CD14-positive monocyte (primary cell): Measurements from ENCODE around the gene SCAI. TPM values are rescaled to one million over a fixed set of nuclear protein-coding genes. Genes with fewer than 3 reads are reported as not detected.

Source experiments
- DNase-seq, 3 donors: peaks; one replicate each; pipeline ENCODE4 v3.0.0-alpha.2; 2011 to 2022
- H2AFZ ChIP-seq: 2 replicates; pipeline ENCODE4 v1.6.0; 2012; ENCODE audit warnings: mild to moderate bottlenecking, low read depth, low read length, inconsistent platforms; ENCODE audit not compliant: insufficient read depth, poor library complexity, severe bottlenecking
- H3K27ac ChIP-seq, 2 donors: 1 replicate in 1 of 2; 2 replicates in 1 of 2; pipeline ENCODE4 v1.5.1; 2012 to 2013; ENCODE audit warnings: low read length in 2 of 2, control low read depth in 1 of 2, inconsistent platforms in 1 of 2, low read depth in 1 of 2, mild to moderate bottlenecking in 1 of 2
- H3K27me3 ChIP-seq, 2 donors: one replicate each; pipeline versions ENCODE4 v1.6.0 to v1.6.1; 2011 to 2013; ENCODE audit warnings: low read length in 2 of 2; ENCODE audit not compliant: control insufficient read depth in 2 of 2, insufficient read depth in 2 of 2
- H3K36me3 ChIP-seq, 2 donors: replicated peaks in 1 of 2; 1 replicate in 1 of 2; 2 replicates in 1 of 2; pipeline versions ENCODE4 v1.5.1 to v1.6.1; 2012 to 2013; ENCODE audit warnings: low read length in 2 of 2, control low read depth in 1 of 2, inconsistent platforms in 1 of 2, mild to moderate bottlenecking in 1 of 2; ENCODE audit not compliant: insufficient read depth in 2 of 2, control insufficient read depth in 1 of 2
- H3K4me1 ChIP-seq, 2 donors: 1 replicate in 1 of 2; 2 replicates in 1 of 2; pipeline versions ENCODE4 v1.5.1 to v1.6.1; 2012 to 2013; ENCODE audit warnings: low read length in 2 of 2, control low read depth in 1 of 2, inconsistent platforms in 1 of 2, mild to moderate bottlenecking in 1 of 2, moderate library complexity in 1 of 2; ENCODE audit not compliant: insufficient read depth in 2 of 2, control insufficient read depth in 1 of 2
- H3K4me2 ChIP-seq: replicated peaks from 2 replicates; pipeline ENCODE3; 2012; ENCODE audit warnings: low read length, moderate library complexity, mild to moderate bottlenecking; ENCODE audit not compliant: poor library complexity, severe bottlenecking; ENCODE audit errors: extremely low read depth
- H3K4me3 ChIP-seq, 3 experiments: fragments of 200-600 bp in 1 of 3; sonication (generic) in 1 of 3; replicated peaks in 1 of 3; 1 replicate in 2 of 3; 2 replicates in 1 of 3; pipeline ENCODE4 v1.5.1; 2011 to 2013; ENCODE audit warnings: low read length in 3 of 3, mild to moderate bottlenecking in 3 of 3, control low read depth in 2 of 3, low read depth in 2 of 3, inconsistent platforms in 1 of 3, moderate library complexity in 1 of 3
- H3K79me2 ChIP-seq: 2 replicates; pipeline ENCODE4 v1.6.0; 2012; ENCODE audit warnings: mild to moderate bottlenecking, control low read depth, inconsistent platforms, low read length, moderate library complexity; ENCODE audit not compliant: insufficient read depth
- H3K9ac ChIP-seq: 2 replicates; pipeline ENCODE4 v1.6.0; 2017; ENCODE audit warnings: low read length, mild to moderate bottlenecking; ENCODE audit not compliant: insufficient read depth, poor library complexity, severe bottlenecking
- H3K9me3 ChIP-seq, 2 donors: replicated peaks in 1 of 2; 1 replicate in 1 of 2; 2 replicates in 1 of 2; pipeline versions ENCODE4 v1.5.1 to v1.6.1; 2012 to 2013; ENCODE audit warnings: low read length in 2 of 2, control low read depth in 1 of 2; ENCODE audit not compliant: control insufficient read depth in 1 of 2, insufficient read depth in 1 of 2
- H4K20me1 ChIP-seq: 2 replicates; pipeline ENCODE4 v1.6.0; 2012; ENCODE audit warnings: mild to moderate bottlenecking, low read length, control low read depth, moderate library complexity; ENCODE audit not compliant: insufficient read depth
- H3K27ac Mint-ChIP-seq, 7 donors: one replicate each; pipeline ENCODE4 v1.8.0; 2020; ENCODE audit warnings: mild to moderate bottlenecking in 7 of 7, mixed read lengths in 7 of 7, moderate library complexity in 6 of 7, inconsistent platforms in 2 of 7
- H3K27me3 Mint-ChIP-seq, 3 donors: one replicate each; pipeline ENCODE4 v1.8.0; 2021 to 2022; ENCODE audit warnings: low read depth in 3 of 3, mild to moderate bottlenecking in 3 of 3, mixed read lengths in 3 of 3, moderate library complexity in 3 of 3, inconsistent platforms in 1 of 3
- H3K36me3 Mint-ChIP-seq, 2 donors: one replicate each; pipeline ENCODE4 v1.8.0; 2020; ENCODE audit warnings: mixed read lengths in 2 of 2, inconsistent platforms in 1 of 2, mild to moderate bottlenecking in 1 of 2
- H3K4me1 Mint-ChIP-seq: one replicate; pipeline ENCODE4 v1.8.0; 2020; ENCODE audit warnings: mild to moderate bottlenecking, mixed read lengths
- H3K4me3 Mint-ChIP-seq, 2 donors: one replicate each; pipeline ENCODE4 v1.8.0; 2020; ENCODE audit warnings: mild to moderate bottlenecking in 2 of 2, mixed read lengths in 2 of 2, moderate library complexity in 1 of 2
- H3K9me3 Mint-ChIP-seq, 7 donors: one replicate each; pipeline ENCODE4 v1.8.0; 2020 to 2022; ENCODE audit warnings: mixed read lengths in 7 of 7, mild to moderate bottlenecking in 6 of 7, moderate library complexity in 6 of 7, inconsistent platforms in 2 of 7
- WGBS: methylation state at CpG from one replicate; pipeline ENCODE4 v1.1.5; 2013; ENCODE audit warnings: missing lambda C conversion rate; ENCODE audit not compliant: insufficient coverage; 5-methylcytosine and 5-hydroxymethylcytosine counted together
- intact Hi-C, 2 donors: fragments of 100-400 bp; cut with micrococcal nuclease; formaldehyde crosslinking; loops; one replicate each; pipeline versions ENCODE4 v1.15.0 to v1.15.1; 2023
- polyA plus RNA-seq, 3 donors: library from polyadenylated mRNA; depleted of rRNA in 1 of 3; unstranded in 2 of 3; stranded (reverse) in 1 of 3; fragments of 300-500 nt in 2 of 3; fragments of >200 nt in 1 of 3; fragmentation: Illumina TruSeq in 2 of 3; gene quantifications; 1 replicate in 2 of 3; 2 replicates in 1 of 3; pipeline ENCODE4 v1.2.3, GENCODE V29; 2012 to 2021
- TF ChIP-seq, protein P1 (sequence below): fragments of 200-600 bp; IDR thresholded peaks from one replicate; pipeline ENCODE4 v1.8.0; 2022; ENCODE audit warnings: antibody characterized with exemption, mild to moderate bottlenecking

SCAI gene
- polyA plus RNA-seq, 3 donors, result 0.76 to 1.4 (median 0.84) TPM

DNA sequence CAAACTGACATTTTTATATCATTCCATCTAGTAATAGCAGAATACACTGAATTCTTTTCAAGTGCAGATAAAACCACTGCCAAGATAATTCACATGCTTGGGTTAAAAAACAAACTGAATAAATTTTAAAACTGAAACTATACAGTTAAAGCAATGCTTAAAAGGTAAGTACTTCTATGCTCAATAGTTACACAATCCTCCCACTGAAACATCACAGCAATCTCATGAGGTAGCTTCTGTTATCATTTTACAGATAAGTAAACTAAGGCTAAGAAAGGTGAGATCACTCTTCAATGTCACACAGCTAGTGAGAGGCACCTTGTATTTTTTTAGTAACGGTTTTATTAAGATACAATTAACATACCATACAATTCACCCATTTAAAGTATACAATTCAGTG is 189.1 kb downstream of the SCAI start:
- Mint-ChIP-seq H3K4me3 (no peak overlapping the region), H3K4me1 (peaks cover 18% of the 10 kb centered on the region), H3K9me3 (no peaks in the 10 kb centered on the region), H3K36me3 (peaks cover 2% of the 10 kb centered on the region in 2 donors), H3K27me3 (no peaks in the 10 kb centered on the region), H3K27ac (no peak overlapping the region)
- Histone ChIP-seq H4K20me1 (no peaks in the 10 kb centered on the region), H3K9me3 (no peaks in the 10 kb centered on the region), H3K79me2 (no peaks in the 10 kb centered on the region), H3K27ac (no peak overlapping the region), H3K4me1 (peaks cover 0 to 5% of the 10 kb centered on the region in 2 donors), H3K4me2 (no peak overlapping the region), H3K36me3 (no peaks in the 10 kb centered on the region), H3K27me3 (no peaks in the 10 kb centered on the region), H3K4me3 (no peak overlapping the region), H3K9ac (no peak overlapping the region), H2AFZ (no peak overlapping the region)
- no CpG with 5 or more reads among the region's 1 CpG for WGBS
- intact Hi-C loops, result no loop called here
- TF ChIP-seq, protein P1, sequence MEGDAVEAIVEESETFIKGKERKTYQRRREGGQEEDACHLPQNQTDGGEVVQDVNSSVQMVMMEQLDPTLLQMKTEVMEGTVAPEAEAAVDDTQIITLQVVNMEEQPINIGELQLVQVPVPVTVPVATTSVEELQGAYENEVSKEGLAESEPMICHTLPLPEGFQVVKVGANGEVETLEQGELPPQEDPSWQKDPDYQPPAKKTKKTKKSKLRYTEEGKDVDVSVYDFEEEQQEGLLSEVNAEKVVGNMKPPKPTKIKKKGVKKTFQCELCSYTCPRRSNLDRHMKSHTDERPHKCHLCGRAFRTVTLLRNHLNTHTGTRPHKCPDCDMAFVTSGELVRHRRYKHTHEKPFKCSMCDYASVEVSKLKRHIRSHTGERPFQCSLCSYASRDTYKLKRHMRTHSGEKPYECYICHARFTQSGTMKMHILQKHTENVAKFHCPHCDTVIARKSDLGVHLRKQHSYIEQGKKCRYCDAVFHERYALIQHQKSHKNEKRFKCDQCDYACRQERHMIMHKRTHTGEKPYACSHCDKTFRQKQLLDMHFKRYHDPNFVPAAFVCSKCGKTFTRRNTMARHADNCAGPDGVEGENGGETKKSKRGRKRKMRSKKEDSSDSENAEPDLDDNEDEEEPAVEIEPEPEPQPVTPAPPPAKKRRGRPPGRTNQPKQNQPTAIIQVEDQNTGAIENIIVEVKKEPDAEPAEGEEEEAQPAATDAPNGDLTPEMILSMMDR, result no peak
- no peak for DNase-seq

- peak overlapping the region in 1 of 7 donors; percentile 33 for H3K27ac Mint-ChIP-seq
- peaks cover 14% of the 10 kb centered on the region for H3K4me1 Mint-ChIP-seq
- Histone ChIP-seq H3K27ac (peak overlapping the region in 1 of 2 donors; percentile 15), H2AFZ (peak overlapping the region; percentile 4), H3K9ac (no peak overlapping the region), H3K79me2 (no peaks in the 10 kb centered on the region), H3K4me3 (no peak overlapping the region), H3K36me3 (no peaks in the 10 kb centered on the region), H3K4me1 (peaks cover 0 to 5% of the 10 kb centered on the region in 2 donors), H3K4me2 (no peak overlapping the region), H4K20me1 (no peaks in the 10 kb centered on the region), H3K9me3 (no peaks in the 10 kb centered on the region), H3K27me3 (no peaks in the 10 kb centered on the region)
- no peak overlapping the region for H3K4me3 Mint-ChIP-seq
- WGBS, result 25% methylated on average over 2 of the region's 3 CpGs
- no peak for DNase-seq
- TF ChIP-seq, protein P1, result no peak
- H3K36me3 Mint-ChIP-seq, result peaks cover 2% of the 10 kb centered on the region in 2 donors
- intact Hi-C loops, result no loop called here
- no peaks in the 10 kb centered on the region for H3K27me3 Mint-ChIP-seq
- H3K9me3 Mint-ChIP-seq, result no peaks in the 10 kb centered on the region
Observed at GRCh38 chr9:124950050-124950718, 193.1 kb downstream of the SCAI start.
